22Rv1 (cell line): ENCODE data around the gene SLC66A2.

Experiments
- H3K27ac ChIP-seq: fragments of 450-650 bp; 2 replicates; pipeline ENCODE4 v1.5.1; 2017
- CTCF ChIP-seq: fragments of 450-650 bp; IDR thresholded peaks from 2 replicates; pipeline ENCODE4 v1.5.1; 2017; ENCODE audit warnings: mild to moderate bottlenecking
- ZFX ChIP-seq: fragments of 450-650 bp; IDR thresholded peaks from 2 replicates; pipeline ENCODE4 v1.6.1; 2017; ENCODE audit warnings: antibody characterized with exemption, borderline replicate concordance

The SLC66A2 gene

DNA sequence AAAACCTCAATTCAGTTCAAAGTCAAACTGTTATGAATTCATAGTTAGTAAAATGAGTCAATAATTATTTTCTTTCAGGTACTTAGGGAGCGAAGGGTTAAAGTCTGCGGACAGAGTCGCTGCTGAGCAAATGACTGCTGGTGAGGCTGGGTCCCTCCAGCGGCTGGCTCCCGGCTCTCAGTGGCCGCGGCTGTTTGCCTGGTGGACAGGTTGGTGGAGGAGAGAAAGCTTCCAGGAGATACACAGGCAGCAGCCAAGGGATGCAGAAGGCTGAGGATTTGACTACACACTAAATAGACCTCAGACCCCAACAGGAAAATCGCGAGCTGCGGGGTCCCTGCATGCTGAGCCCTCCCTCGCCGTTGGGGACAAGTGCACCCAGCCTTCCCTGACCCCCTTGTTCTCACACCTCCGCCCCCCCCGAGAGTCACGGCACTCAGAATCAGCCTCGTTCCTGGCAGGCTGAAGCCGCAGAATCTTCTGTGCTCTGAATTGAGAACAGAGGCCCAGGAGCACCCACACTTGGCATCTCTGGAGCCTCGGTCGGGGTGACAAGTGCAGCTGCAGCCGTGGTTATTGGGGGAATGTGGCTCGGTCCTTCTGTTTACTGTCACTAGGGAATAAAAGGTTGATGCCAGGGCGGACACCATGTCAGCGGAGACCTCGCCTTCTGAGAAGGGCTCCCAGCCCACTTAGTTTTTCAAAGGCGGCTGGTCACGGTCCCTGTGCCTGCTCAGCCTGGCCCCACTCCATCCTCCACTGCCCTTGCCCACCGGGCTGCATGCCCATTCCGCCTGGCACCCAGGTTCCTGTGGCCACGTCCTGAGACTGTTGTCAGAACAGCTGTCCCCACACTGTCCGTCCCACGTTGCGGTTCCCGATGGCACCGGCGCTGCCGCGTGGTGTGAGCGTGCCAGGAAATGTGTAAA lies 74.0 kb downstream of the SLC66A2 start:
- H3K27ac ChIP-seq: no peak overlapping the region
- TF ChIP-seq CTCF: no peak
- TF ChIP-seq ZFX: no peak

GRCh38 chr18:79876497-79876896 lies 75.0 kb downstream of the SLC66A2 start:
- H3K27ac ChIP-seq: no peak overlapping the region
- TF ChIP-seq CTCF (no peak), ZFX (no peak)

DNA sequence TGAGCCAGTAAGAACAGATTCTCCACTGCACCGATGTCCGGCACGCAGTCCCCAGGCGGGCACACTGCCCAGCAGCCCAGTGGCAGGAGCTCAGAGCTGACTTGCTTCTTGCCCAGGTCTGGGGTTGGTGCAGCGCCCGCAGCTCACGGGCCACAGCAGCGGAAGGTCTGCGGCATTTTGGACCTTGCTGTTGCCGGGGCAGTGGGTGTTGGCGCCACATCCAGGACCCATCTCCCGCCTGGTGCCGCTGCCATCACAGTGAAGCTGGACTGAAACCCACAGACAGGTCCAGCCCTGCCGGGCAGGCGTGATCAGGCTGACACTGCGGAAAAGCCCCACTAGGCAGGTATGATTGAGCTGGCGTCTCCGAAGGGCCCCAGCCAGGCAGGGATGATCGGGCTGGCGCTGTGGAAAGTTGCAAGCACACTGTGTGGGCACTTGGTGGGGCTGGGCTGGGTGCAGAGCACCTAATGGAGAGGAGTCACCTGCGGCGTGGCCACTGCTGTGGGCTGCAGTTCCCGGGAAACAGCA lies 75.5 kb downstream of the SLC66A2 start:
- H3K27ac ChIP-seq: no peak overlapping the region
- TF ChIP-seq ZFX (no peak), CTCF (no peak)

DNA sequence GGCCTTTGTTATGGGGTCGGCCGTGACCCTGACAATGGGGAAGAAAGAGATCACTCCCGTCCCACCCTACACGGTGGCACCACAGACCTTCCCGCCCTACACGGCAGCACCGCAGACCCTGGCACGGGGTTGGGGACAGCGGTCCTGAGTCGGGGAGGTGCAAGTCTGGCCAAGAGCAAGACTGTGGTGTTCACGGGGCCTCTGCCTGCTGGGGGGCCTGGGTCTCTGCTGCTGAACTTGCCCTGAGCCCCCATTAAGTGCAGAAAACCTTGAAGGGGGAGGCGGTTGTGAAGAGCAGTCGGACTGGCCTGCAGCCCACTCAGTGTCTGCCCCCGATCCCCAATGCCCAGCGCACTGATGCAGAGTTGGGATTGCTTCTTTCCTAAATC lies 75.9 kb downstream of the SLC66A2 start:
- no peak overlapping the region for H3K27ac ChIP-seq
- TF ChIP-seq ZFX (no peak), CTCF (no peak)

- TF ChIP-seq CTCF (no peak), ZFX (no peak)
- no peak overlapping the region for H3K27ac ChIP-seq
Measured at GRCh38 chr18:79874553-79875530, 76.6 kb downstream of the SLC66A2 start.

DNA sequence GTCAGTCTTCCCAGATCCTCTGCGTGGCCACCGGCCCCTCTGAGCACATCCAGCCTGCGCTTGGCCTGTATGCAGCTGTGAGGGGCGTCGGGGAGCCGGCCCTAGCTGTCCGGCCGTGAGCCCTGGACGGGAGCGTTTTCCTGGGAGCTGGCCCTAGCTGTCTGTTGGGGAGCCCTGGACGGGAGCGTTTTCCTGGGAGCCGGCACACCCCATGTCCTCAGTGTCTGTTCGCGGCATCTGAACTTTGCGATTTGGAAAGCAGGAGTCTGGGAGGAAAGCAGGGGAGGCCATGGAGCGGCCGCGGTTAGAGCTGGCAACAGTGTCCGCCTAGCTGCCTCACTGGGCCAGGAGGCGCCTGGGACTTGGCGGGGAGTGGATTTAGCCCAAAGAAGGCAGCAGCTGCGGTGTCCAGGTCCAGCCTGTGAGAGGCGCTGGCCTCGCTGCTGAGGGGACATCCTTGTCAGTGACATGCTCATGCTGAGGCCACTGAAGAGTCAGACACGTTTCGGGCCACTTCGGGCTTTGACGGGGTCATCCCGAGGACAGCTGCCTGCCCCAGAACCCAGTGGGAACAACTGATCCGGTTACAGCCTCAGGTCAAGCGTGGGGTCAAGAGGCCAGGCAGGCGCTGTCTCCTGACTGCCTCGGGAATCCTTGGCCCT lies 77.9 kb downstream of the SLC66A2 start:
- TF ChIP-seq ZFX: no peak
- TF ChIP-seq CTCF: no peak
- H3K27ac ChIP-seq: no peak overlapping the region
